ENCODE data around the gene SP110.
"Not testable (repeated sequence)": the region's sequence is repeated elsewhere in the genome, so short reads cannot be mapped to it uniquely, and the experiment has no call there.

Gene SP110

DNA sequence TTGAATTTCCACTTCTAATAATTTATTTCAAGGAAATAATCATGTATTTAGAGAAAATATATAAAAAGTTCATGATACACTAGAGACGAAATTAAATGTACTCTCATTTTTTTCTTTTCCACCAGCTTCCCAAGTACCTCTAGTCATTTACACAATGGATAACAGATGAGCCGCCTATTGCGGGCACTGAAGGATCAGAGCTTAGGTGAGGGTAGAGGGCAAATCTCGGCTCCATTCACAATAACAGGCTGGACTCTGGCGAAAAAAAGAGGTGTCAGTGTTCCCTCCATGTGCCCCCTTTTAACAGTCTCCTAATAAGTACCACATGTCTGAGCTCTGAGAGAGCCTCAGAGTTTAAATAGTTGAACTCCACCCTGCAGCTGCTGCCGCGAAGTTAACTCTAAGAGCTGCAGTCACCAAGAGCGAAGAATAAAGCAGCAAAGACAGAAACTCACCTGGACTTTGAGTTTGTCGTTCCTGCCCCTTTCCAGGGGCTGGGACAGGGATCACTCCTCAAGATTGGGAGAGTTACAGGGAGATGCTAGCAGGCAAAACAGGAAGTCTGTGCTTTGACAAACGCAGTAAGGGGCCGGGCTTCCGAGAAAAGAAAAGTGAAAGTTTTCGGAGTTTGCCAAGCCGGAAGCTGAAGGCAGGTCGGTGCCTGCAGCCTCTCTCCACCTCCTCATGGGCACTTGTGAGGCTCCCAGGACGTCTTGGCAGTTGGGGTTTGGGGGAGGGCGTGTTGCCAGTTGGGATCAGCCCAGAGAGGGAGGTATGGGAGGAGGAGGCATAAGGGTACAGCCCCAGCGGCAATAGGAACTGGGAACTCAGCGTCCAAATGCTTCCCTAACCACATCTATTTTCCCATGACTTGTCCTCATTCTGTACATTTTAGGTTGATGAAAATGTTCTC lies at the start of gene SP110:
SP110 (minus strand) TSS at position 566 of the 913 bp plus-strand sequence. CDS start 3,057 bp downstream, outside the sequence.
- peak; percentile 55 for DNase-seq (ENCODE audit: low spot score)

DNA sequence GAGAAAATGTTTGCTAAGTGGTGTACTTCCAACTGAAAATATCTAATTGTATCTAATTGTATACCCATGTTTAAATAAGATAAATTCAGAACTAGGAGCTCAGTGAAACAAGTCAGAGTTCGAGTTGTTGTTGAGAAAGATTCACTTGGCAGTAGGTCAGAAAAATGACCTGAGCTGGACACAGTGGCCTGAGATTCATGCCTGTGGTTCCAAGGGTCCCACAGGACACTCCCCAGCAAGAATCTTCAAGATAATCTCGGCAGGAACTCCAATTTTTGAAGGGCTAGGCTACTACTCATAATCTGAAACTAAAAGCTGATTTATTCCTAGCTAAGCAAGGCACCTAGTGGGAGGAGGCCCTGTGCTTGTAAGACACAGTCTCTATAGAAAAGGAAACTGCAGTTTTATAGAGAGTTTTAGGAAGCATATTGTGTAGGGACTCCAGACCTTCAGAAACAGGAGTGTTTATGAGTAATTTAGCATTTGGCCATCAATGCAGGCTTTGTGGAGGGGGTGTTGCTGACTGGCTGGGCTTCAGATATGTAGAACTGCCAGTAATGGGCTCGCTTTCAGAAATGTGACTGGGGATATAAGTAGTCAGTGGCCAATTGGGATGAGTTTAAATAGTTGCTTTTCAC lies 48.9 kb upstream of the SP110 start:
- no peak for DNase-seq (ENCODE audit: low spot score)

DNA sequence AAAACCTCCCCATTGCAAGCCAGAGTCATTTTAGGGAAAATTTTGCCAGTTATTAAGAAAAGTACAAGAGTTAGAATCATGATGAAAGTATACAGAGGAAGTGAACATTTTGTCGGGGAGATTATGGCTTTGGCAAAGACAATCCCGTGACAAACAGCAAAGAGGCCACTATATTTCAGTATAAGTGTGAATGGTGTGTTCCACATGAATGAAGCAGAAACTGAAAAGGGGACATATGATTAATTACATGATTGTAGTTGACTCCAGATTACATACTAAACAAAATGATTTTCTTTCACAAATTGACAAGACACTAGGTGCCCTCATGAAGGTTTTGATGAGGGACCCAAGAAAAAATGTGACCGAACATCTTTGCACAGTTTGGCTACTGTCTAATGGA lies 47.8 kb upstream of the SP110 start:
- DNase-seq (ENCODE audit: low spot score): no peak

DNA sequence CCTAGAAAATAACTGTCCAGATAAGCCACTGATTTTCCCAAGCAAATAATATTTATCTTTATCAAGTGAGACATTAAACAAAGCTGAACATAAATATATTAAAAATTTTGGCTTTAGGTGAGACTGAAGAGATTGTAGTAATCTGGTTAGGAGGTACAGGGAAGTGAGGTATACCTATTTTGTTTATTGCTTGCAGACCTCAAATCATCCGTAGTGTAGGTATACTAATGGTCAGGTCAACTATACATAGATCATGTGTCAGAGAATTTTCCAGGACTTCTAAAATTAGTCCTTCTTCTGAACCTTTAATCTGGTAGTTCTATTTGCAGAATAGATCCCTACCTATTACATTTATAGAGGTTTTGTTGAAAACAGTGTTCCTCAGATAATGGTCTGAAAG lies 47.3 kb upstream of the SP110 start:
- DNase-seq (ENCODE audit: low spot score): no peak

DNA sequence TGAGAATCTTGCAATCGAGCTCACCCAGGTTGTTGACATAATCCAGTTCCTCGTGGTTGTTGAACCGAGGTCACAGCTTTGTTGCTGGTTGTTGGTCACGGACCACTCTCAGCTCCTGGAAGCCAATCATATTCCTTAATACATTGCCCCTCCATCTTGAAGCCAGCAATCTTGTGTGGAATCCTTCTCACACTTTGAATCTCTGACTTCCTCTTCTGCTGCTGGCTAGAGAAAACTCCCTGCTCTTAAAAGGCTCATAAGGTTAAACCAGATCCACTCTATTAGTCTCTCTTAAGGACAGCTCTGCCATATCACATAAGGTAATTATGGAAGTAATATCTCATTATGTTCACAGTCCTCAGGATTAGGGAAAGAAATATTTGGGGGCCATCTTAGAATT lies 46.9 kb upstream of the SP110 start:
- no peak for DNase-seq (ENCODE audit: low spot score)

DNA sequence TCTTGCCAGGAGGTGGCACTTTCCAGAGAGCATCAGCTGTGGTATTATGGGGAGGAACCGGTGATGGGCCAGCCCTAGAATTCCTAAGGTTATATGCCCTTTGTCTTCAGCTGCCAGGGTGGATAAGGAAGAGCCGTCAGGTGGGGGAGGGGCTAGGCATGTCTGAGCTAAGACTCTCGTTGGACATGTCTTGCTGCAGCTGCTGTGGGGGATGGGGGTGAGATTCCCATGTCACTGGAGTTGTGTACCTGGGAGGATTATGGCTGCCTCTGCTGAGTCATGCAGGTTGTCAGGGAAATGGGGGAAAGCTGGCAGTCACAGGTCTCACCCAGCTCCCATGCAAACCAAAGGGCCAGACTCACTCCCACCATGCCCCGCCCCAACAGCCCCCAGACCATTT lies 45.2 kb upstream of the SP110 start:
- not testable (repeated sequence) for DNase-seq (ENCODE audit: low spot score)

DNA sequence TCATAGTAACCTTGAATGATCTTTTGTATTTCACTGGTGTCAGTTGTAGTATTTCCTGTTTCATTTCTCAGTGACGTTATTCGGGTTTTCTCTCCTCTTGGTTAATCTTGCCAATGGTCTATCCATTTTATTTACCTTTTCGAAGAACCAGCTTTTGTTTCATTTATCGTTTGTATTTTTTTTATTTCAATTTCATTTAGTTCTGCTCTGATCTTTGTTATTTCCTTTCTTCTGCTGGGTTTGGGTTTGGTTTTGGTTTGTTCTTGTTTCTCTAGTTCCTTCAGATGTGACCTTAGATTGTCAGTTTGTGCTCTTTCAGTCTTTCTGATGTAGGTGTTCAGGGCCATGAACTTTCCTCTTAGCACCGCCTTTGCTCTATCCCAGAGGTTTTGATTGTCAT lies 42.5 kb upstream of the SP110 start:
- no peak for DNase-seq (ENCODE audit: low spot score)

DNA sequence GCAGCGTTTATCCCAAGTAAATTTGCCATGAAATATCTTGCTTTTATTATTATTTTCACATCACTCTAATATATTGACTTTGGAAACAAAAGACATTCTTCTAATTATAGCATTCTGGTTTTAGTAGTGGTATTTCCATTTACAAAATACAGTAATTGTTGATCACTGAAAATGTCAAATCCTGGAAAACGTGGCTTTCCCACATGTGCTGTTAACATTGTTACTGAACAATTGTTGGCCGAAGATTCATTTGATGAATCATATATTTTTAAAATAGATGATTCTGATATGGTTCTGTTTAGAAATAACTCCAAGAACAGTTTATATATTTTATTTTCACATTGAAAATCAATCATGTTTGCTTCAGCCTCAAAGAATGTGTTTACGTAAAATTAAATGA lies 38.7 kb upstream of the SP110 start:
- no peak for DNase-seq (ENCODE audit: low spot score)

DNA sequence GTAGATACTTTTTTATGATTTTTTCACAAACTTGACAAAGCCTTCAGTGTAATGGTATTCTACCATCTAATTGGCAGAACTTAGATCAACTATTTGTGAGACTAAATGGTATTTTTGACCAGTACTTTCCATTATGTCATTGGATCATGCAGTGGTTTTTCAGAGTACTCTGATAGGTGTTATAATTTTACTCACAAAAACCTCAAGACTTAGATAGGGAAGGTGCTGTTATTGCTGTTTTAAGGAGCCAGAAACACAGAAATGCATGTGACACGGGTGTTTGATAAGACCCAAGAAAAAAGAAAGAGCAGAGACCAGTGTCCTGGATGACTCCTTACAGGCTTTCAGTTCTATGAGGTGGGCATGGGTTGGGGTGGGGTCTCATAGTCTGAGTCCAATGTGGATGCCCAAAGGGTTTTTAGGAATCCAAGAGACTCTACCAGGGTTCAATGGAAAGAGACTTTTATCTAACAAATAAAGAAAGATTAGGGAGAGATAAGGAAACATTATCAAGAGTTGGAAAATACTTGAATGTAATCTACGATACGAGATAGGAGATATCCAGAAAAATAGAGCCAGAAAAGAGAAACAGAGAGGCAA lies 37.0 kb upstream of the SP110 start:
- DNase-seq (ENCODE audit: low spot score): no peak

DNA sequence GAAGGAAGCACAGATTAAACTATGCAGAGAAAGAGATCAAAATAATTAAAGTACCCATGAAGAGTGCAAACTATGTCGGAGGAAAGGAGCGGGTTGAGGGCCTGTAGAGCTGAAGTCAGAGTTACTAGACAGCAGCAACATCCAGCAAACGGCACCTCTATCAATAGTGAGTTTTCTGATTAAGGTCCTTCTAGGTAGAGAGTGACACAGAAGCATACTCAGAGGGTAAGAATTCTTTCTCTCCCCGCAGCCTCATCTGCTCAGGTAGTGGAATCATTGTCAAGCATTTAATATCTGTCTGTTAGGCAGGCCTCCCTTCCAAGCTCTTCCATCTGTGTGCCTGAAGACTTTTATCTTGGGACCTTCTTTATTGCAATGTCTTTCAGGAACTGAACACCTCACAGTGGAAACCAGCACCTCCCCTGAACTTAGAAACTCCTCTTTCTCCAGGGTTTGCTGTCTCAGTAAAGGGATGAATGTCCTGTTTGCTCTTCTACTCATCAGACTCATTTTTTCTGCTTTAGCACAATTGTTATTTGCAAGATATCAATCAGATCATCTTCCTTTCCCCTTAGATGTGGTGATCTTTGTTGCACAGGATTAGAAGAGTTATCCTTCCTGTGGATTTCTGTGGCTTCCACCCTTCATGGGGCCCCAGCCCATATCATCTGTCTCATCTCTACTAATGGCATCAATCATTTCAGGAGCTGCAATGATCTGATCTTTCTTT lies 34.5 kb upstream of the SP110 start:
- DNase-seq (ENCODE audit: low spot score): no peak

DNA sequence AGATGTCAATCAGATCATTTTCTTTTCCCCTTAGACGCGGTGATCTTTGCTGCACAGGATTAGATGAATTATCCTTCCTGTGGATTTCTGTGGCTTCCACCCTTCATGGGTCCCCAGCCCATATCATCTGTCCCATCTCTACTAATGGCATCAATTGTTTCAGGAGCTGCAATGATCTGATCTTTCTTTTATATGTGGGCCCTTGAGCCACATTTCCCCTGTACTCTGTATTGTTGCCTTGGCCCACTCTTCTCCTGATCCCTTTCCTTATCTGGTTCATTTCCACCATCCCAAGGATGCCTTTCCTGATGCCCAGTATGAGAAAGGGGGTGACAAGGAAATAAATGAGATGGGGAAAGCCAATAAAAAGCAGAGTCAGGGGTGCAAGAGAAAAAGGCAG lies 30.4 kb upstream of the SP110 start:
- DNase-seq (ENCODE audit: low spot score): no peak

DNA sequence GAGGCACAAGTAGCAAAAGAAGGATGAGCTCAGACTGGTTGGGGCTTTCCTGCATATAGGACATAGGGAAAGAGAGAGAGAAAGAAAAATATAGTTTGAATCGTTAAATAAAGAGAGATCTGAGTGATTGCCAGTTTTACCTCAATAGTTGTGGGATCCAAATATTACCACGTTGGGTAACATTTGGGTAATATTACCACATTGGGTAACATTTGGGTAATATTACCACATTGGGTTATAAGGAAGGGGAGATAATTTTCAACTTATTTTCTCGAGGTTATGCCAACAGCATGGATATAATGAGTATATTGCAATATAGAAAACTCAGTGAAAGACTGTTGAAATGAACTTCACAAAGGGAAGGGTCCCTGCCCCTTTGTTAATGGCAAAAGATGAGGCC lies 26.4 kb upstream of the SP110 start:
- no peak for DNase-seq (ENCODE audit: low spot score)

DNA sequence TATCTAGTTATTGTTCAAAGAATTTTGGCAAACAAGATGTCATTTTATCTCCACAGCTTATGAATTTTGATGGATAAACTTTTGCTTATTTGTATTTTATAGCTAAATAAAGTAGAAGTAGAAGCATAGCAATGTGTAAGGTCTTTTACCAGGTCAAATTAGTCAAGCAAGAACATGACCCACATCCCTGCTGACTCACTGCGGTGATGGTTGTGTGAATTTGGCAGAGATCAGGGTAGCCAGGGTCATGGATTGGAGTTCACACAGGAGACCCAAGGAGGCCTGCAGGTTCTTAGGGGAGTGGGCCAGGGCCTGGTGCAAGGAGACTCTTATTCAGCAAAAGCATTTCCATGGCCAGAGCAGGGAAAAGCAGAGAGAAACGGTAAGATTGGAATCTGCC lies 24.4 kb upstream of the SP110 start:
- no peak for DNase-seq (ENCODE audit: low spot score)

DNA sequence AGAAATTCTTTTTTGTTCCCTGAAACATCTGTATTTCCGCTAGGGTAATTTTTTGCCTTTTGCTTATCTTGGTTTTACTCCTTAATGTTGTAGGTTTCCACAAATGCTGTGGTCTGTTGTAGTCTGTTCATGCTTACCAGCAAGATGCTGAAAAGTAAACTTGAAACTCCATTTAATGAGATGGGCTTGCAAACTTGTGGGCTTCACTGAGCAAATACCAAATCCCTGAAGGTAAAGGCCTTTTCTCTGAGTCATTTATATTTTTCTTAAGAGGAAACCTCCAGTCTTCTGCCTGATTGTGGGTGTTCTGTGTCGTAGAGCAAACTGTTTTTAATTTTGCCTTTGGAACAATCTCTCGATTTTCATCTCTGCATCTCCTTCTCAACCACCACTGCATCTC lies 15.1 kb upstream of the SP110 start:
- DNase-seq (ENCODE audit: low spot score): no peak

DNA sequence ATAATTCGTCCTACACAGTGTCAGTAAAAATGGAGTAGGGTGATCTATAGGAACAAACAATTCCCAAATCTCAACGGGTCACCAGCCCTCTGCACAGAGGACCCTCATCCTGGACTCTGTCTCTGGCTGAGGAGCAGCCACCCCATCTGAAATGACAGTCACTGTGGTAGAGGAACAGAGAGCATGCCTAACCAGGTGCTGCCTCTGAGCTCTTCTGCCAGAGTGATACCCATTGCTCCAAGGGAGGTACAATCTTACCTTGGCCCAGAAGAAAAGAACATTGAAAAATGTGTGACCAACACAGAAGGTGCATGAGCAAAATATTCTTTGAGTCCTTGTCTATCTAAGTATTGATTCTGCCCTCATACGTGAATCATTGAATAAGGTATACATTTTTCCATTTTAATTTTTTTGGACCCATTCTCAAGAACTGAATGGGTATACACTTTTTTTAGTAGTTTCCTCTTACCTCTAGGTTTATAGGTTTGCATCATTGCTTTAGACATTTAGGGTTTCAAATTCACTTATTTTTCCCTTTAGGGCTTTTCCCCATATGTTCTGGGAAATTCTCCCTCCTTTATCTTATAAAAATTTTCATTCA lies 14.4 kb upstream of the SP110 start:
- no peak for DNase-seq (ENCODE audit: low spot score)

DNA sequence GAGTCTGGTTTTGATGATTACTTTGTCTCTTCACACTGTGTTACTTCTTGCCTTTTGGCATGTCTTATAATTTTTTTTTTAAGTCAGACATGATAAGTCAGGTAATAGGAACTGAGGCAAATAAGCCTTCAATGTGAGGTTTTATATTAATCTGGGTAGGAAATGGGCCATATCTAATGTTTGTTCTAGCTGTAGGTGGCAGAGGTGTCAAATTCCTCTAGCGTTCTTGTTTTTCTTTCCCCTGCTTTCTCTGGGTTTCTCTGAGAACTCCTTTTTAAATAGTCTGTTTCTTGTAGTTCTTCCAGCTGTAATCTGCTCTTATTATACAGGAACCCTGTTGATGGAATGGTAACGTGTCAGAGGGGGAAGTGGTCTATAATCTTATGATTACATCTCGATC lies 11.5 kb upstream of the SP110 start:
- no peak for DNase-seq (ENCODE audit: low spot score)

DNA sequence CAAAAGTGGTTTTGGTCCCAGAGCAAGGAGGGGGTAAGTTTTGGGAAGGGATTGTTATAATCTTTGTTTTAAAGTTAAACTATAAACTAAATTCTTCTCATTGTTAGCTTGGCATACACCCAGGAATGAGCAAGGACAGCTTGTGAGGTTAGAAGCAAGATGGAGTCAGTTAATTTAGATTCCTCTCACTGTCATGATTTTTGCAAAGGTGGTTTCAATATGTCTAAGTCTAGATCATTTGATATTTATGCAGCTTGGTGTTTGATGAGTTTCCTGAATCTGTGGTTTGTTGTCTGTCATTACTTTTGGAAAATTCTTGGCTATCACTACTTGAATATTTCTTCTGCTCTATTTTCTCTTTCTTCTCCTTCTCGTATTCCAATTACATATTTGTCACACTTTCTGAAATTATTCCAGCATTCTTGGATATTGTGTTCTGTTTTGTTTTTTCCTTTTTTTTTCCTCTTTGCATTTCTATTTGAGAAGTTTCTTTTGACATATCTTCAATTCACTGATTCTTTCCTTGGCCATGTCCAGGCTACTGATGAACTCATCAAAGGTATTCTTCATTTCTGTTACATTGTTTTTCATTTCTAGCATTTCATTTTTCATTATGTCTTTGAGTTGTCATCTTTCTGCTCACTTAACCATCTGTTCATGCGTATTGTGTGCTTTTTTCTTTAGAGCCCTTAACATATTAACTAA lies 10.9 kb upstream of the SP110 start:
- DNase-seq (ENCODE audit: low spot score): no peak

DNA sequence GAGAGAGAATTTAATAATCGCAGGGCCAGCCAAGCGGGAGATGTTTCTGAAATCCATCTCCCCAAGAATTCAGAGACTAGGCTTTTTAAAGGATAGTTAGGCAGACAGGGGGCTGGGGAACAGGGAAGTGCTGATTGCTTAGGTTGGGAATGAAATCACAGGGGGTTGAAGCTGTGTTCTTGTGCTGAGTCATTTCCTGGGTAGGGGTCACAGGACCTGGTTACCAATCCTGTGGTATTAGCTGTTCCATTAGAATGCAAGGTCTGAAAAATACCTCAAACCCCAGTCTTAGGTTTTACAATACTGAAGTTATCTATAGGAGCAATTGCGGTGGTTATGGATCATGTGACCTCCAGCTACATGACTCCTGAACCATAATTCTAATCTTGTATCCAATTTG lies 10.3 kb upstream of the SP110 start:
- peak; percentile 20 for DNase-seq (ENCODE audit: low spot score)

DNA sequence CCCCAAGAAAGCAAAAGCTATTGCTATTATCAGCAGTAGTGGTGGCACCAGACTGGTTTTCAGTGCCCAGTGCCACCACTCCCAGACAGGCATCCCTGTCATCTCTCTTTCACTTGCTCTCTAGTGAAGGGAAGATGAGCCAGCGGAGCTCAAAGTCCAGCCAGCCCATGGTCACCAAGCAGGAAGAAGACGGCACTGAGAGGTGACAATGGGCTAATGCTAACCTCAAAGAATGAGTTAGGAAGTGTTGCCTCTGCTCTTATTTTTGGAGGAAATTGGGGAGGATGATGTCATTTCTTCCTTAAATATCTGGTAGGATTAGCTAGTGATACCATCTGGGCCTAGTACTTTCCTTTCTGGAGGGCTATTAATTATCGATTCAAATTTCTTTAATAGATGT lies 7.4 kb upstream of the SP110 start:
- DNase-seq (ENCODE audit: low spot score): no peak

DNA sequence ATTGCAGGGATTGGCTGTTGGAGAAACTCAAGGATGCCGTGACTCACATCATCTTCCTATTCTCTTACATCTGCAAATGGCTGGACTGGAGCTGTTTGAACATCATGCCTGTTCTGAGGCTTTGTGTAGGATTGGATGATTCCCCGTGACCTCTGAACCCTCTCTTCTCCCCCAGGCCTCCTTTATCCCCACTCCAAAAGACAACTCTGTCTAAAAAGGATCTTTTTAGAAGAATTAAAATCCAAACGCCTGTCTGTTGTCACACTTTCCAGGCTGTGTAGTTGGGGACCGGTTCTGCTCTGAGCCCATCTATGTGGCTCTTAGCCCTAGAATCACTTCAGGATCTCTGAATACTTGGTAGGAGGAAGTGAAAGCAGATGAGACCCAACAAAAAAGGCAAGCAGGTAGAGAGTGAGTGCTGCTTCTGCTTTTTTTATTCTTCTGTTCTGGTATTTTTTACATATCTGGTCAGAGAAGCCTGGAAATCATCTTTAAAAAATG lies 6.3 kb upstream of the SP110 start:
- DNase-seq (ENCODE audit: low spot score): no peak

DNA sequence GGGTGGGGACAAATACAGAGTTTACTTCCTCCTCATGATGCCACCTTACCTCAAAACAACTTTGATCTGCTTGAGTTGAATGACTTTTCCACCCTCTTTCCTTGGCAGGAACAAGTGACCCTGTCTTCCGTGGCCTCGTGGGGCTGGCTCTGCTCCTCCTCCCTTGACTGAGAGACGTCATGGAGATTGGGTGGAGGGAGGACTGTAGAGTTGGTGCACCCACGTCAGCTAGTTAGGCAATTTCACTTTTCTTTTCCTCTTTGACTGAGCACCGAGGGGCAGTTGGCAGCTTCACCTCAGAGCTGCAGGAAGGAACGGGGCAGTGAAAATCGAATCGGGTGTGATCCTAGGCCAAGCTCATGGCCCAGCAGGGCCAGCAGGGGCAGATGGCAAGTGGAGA lies 5.7 kb upstream of the SP110 start, which contains the start of gene SP140:
SP140 (plus strand) TSS at position 251 of the 400 bp plus-strand sequence; CDS start at position 360, 109 bp downstream.
- no peak for DNase-seq (ENCODE audit: low spot score)

Measured in kidney capillary endothelial cell (primary cell).